Activated CD8-positive, alpha-beta T cell treated with anti-CD3 and anti-CD28 coated beads for 36 hours (primary cell): ENCODE data around the gene ACTN3. TPM values are rescaled to one million over a fixed set of nuclear protein-coding genes. Genes with fewer than 3 reads are reported as not detected.
"Not testable (repeated sequence)": the region's sequence is repeated elsewhere in the genome, so short reads cannot be mapped to it uniquely, and the experiment has no call there.

Experiments
- ATAC-seq: fragments of 200-7000 bp; cut with Tn5 transposase; one replicate; pipeline ENCODE4 v1.10.0; 2021; ENCODE audit warnings: mild to moderate bottlenecking, moderate library complexity
- CTCF ChIA-PET: fragments of 350-600 bp; sonication (Branson Sonifier 250); formaldehyde crosslinking; loops from one replicate; lab custom pipeline; 2021; ENCODE audit warnings: antibody characterized with exemption; lab: Charles Lee
- POLR2A ChIA-PET: fragments of 350-600 bp; sonication (Branson Sonifier 250); formaldehyde crosslinking; loops from one replicate; lab custom pipeline; 2021; ENCODE audit warnings: antibody characterized with exemption; lab: Charles Lee
- DNase-seq: peaks from one replicate; pipeline ENCODE4 v3.0.0-alpha.2; 2020
- H3K27ac Mint-ChIP-seq: one replicate; pipeline ENCODE4 v1.8.0; 2021; ENCODE audit warnings: mild to moderate bottlenecking, mixed read lengths
- H3K27me3 Mint-ChIP-seq: one replicate; pipeline ENCODE4 v1.8.0; 2021; ENCODE audit warnings: mixed read lengths
- H3K36me3 Mint-ChIP-seq: one replicate; pipeline ENCODE4 v1.8.0; 2021; ENCODE audit warnings: low read depth, mixed read lengths
- H3K4me1 Mint-ChIP-seq: one replicate; pipeline ENCODE4 v1.8.0; 2021; ENCODE audit warnings: low read depth, mixed read lengths
- H3K4me3 Mint-ChIP-seq: one replicate; pipeline ENCODE4 v1.8.0; 2021; ENCODE audit warnings: mild to moderate bottlenecking, moderate library complexity, mixed read lengths
- H3K9me3 Mint-ChIP-seq: one replicate; pipeline ENCODE4 v1.8.0; 2021; ENCODE audit warnings: mixed read lengths
- intact Hi-C: fragments of 100-400 bp; cut with micrococcal nuclease; formaldehyde crosslinking; loops from one replicate; pipeline ENCODE4 v1.10.0; 2022
- total RNA-seq, 2 experiments: library from RNA; stranded (reverse); gene quantifications; one replicate each; pipeline ENCODE4 v1.2.3, GENCODE V29; 2021
- TF ChIP-seq, protein P1 (sequence below): fragments of 200-600 bp; IDR thresholded peaks from one replicate; pipeline ENCODE4 v1.8.0; 2022; ENCODE audit warnings: antibody characterized with exemption, mild to moderate bottlenecking

Gene ACTN3
- total RNA-seq, 2 experiments from 2014 or later: 0.14 TPM; not detected in 1

DNA sequence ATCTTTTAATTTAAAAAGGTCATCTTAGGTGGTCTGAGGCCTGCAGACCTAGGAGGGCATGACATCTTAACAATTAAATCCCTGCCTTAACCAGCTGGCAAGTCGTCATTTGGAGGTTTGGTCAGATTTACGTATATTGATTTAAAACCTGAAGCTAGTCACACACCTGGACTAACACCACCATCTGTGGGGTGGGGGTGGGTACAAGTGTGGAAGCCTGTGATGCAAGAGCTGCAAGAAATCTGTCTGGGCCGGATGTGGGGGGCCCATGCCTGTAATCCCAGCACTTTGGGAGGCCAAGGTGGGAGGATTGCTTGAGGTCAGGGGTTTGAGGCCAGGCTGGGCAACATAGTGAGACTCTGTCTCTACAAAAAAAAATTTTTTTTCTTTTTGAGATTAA, 34.6 kb downstream of the ACTN3 start:
- no peaks in the 10 kb centered on the region for H3K27me3 Mint-ChIP-seq
- no peak overlapping the region for H3K27ac Mint-ChIP-seq
- ChIA-PET POLR2A (interaction anchor here (1.5 to 1.7 kb wide), 2 partner anchors 9 to 97 kb away, joined by 4 to 10 read pairs; partner anchors contain the start of gene RBM4B), CTCF (interaction anchor here (1.2 to 3.9 kb wide), 4 partner anchors 9 to 97 kb away, joined by 3 to 77 read pairs (median 4); partner anchors contain the start of genes CCDC87, CCS and RBM4B)
- intact Hi-C loops: no loop called here
- H3K9me3 Mint-ChIP-seq: peaks cover 2% of the 10 kb centered on the region
- H3K4me1 Mint-ChIP-seq: peaks cover 16% of the 10 kb centered on the region
- DNase-seq (no peak), ATAC-seq (no peak)
- no peaks in the 10 kb centered on the region for H3K36me3 Mint-ChIP-seq
- TF ChIP-seq, protein P1, sequence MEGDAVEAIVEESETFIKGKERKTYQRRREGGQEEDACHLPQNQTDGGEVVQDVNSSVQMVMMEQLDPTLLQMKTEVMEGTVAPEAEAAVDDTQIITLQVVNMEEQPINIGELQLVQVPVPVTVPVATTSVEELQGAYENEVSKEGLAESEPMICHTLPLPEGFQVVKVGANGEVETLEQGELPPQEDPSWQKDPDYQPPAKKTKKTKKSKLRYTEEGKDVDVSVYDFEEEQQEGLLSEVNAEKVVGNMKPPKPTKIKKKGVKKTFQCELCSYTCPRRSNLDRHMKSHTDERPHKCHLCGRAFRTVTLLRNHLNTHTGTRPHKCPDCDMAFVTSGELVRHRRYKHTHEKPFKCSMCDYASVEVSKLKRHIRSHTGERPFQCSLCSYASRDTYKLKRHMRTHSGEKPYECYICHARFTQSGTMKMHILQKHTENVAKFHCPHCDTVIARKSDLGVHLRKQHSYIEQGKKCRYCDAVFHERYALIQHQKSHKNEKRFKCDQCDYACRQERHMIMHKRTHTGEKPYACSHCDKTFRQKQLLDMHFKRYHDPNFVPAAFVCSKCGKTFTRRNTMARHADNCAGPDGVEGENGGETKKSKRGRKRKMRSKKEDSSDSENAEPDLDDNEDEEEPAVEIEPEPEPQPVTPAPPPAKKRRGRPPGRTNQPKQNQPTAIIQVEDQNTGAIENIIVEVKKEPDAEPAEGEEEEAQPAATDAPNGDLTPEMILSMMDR: no peak
- no peak overlapping the region for H3K4me3 Mint-ChIP-seq

DNA sequence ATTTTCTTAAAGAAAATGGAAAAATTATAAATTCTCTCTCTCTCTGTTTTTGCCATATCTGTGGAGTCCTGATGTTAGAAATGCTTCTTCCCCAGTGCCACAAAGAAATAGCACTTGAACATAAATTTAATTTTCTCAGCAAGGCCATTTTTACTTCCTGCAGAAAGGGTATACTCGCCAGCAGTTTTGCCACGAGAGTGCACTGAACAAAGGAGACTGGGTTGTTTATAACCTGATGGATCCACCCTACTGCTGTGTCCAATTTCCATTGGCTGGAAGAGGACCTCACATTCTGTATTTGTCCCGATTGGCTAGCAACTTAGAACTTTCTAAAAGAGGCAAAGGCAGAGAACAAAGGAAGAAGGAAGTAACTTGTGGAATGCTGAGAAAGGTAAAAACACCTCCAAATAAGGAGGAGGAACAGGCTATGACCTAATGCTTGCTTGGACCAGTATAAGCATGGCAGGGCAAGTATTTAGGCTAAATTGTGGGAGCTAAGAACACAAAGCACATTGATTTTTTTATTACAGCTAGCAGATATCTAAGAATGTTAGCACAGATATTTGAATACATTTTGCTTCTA, 36.0 kb downstream of the ACTN3 start:
- H3K9me3 Mint-ChIP-seq, H3K27ac Mint-ChIP-seq, H3K36me3 Mint-ChIP-seq, DNase-seq, H3K27me3 Mint-ChIP-seq, ATAC-seq, intact Hi-C loops, POLR2A ChIA-PET, H3K4me3 Mint-ChIP-seq: not testable (repeated sequence)
- H3K4me1 Mint-ChIP-seq: peaks cover 16% of the 10 kb centered on the region
- CTCF ChIA-PET: interaction anchor here (3.9 kb wide), 1 partner anchor 96 kb away, joined by 77 read pairs; the partner anchor contains the start of gene RBM4B

GRCh38 chr11:66585447-66585846, 38.7 kb downstream of the ACTN3 start:
- POLR2A ChIA-PET: interaction anchor here (1.6 kb wide), 1 partner anchor 31 kb away, joined by 4 read pairs; no protein-coding TSS in a partner anchor
- DNase-seq, intact Hi-C loops, ATAC-seq, H3K36me3 Mint-ChIP-seq, H3K27ac Mint-ChIP-seq, H3K4me3 Mint-ChIP-seq, H3K9me3 Mint-ChIP-seq, H3K27me3 Mint-ChIP-seq, H3K4me1 Mint-ChIP-seq: not testable (repeated sequence)
- CTCF ChIA-PET: interaction anchor here (2.1 kb wide), 1 partner anchor 93 kb away, joined by 9 read pairs; the partner anchor contains the start of gene RBM4B

GRCh38 chr11:66586136-66586535, 39.4 kb downstream of the ACTN3 start:
- Mint-ChIP-seq H3K4me3 (no peak overlapping the region), H3K4me1 (no peaks in the 10 kb centered on the region), H3K9me3 (peaks cover 2% of the 10 kb centered on the region), H3K36me3 (no peaks in the 10 kb centered on the region), H3K27ac (no peak overlapping the region), H3K27me3 (no peaks in the 10 kb centered on the region)
- CTCF ChIA-PET: no interaction called here
- POLR2A ChIA-PET: interaction anchor here (1.6 kb wide), 1 partner anchor 31 kb away, joined by 4 read pairs; no protein-coding TSS in a partner anchor
- TF ChIP-seq, protein P1: no peak
- DNase-seq (no peak), ATAC-seq (no peak)
- intact Hi-C loops: no loop called here

- peaks cover 13% of the 10 kb centered on the region for H3K4me1 Mint-ChIP-seq
- not testable (repeated sequence) for H3K27ac Mint-ChIP-seq
Measured at GRCh38 chr11:66589315-66589714, 42.6 kb downstream of the ACTN3 start.

DNA sequence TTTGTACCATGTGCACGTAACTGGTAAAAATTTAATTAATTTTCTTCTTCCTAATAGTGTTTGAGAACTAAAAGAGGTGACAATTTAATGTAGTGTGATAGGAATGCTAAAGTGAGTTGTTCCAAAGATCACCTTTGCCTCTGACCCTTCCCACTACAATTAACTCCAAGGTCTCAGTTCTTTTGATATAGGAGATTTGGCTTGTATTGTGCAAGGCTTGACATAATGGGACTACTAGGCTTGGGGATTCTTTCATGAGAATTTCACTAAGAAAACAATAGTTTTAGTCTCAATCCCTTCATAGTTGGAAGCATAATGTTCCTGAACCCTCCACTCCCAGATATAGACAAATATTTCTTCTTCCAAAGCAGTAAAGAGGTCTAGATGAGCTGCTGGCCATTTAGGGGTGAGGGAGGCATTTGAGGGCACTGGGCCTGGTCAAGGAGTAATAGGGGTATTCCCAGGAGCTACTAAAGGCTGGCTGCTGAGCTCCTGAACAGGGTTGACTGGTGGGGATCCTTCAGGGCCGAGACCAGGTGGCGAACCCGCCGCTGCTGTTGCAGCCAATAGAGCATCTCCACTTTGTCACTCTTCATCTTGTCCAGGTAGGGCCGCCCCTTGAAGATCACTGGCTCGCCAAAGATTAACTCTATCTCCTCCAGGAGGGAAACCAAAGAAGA, 43.4 kb downstream of the ACTN3 start:
- H3K36me3 Mint-ChIP-seq: no peaks in the 10 kb centered on the region
- no peak overlapping the region for H3K27ac Mint-ChIP-seq
- H3K4me1 Mint-ChIP-seq: peaks cover 18% of the 10 kb centered on the region
- CTCF ChIA-PET: interaction anchor here (0.9 to 5.8 kb wide), 6 partner anchors 9 to 151 kb away, joined by 3 to 67 read pairs (median 5); partner anchors contain the start of genes MRPL11, RBM4 and RBM4B
- DNase-seq (no peak), ATAC-seq (no peak)
- POLR2A ChIA-PET: interaction anchor here (0.6 to 3.0 kb wide), 4 partner anchors 9 to 157 kb away, joined by 3 to 10 read pairs (median 4); partner anchors contain the start of gene RBM14
- H3K9me3 Mint-ChIP-seq: no peaks in the 10 kb centered on the region
- no peak overlapping the region for H3K4me3 Mint-ChIP-seq
- intact Hi-C loops: loop anchor here (5.0 kb wide), 1 partner anchor 87 kb away; the partner anchor contains the start of gene RBM4B
- TF ChIP-seq, protein P1: no peak
- H3K27me3 Mint-ChIP-seq: no peaks in the 10 kb centered on the region

More at GRCh38 chr11:66589315-66589714, 42.6 kb downstream of the ACTN3 start:
- DNase-seq, H3K9me3 Mint-ChIP-seq, ATAC-seq, H3K27me3 Mint-ChIP-seq, H3K36me3 Mint-ChIP-seq, H3K4me3 Mint-ChIP-seq, POLR2A ChIA-PET, intact Hi-C loops: not testable (repeated sequence)
- CTCF ChIA-PET: interaction anchor here (1.5 to 1.6 kb wide), 2 partner anchors 10 to 49 kb away, joined by 4 to 7 read pairs; partner anchors contain the start of gene RBM4
